ENCODE measurements around the gene SMC2. TPM values are rescaled to one million over a fixed set of nuclear protein-coding genes. Genes with fewer than 3 reads are reported as not detected.
A peak's percentile ranks its signal among the peaks of the same experiment; 100 is the strongest.

SMC2 gene
- total and polyA plus RNA-seq, 2 of the 13 experiments (the other 11 are each of a cell fraction or from before 2014, with no cell fraction given) = 5.6 to 36.7 TPM

DNA sequence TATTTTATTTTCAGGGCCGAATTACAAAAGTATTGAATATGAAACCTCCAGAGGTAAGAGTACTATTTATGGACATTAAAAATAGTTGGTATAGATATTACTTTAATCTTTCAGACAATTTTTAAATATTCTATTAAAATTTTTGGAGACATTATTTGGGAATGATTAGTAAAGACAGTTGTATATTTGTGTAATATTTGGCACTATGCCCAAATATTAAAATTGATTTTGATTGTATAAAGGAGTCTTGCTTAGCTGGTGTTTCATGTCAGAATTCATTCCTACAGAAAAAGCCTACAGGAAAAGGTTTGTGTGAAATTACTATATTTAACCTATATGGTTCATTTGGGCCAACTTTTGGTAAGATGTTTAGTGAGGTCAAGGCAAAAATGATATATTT lies 5.5 kb downstream of the SMC2 start (continued):
- TF ChIP-seq, protein P1, sequence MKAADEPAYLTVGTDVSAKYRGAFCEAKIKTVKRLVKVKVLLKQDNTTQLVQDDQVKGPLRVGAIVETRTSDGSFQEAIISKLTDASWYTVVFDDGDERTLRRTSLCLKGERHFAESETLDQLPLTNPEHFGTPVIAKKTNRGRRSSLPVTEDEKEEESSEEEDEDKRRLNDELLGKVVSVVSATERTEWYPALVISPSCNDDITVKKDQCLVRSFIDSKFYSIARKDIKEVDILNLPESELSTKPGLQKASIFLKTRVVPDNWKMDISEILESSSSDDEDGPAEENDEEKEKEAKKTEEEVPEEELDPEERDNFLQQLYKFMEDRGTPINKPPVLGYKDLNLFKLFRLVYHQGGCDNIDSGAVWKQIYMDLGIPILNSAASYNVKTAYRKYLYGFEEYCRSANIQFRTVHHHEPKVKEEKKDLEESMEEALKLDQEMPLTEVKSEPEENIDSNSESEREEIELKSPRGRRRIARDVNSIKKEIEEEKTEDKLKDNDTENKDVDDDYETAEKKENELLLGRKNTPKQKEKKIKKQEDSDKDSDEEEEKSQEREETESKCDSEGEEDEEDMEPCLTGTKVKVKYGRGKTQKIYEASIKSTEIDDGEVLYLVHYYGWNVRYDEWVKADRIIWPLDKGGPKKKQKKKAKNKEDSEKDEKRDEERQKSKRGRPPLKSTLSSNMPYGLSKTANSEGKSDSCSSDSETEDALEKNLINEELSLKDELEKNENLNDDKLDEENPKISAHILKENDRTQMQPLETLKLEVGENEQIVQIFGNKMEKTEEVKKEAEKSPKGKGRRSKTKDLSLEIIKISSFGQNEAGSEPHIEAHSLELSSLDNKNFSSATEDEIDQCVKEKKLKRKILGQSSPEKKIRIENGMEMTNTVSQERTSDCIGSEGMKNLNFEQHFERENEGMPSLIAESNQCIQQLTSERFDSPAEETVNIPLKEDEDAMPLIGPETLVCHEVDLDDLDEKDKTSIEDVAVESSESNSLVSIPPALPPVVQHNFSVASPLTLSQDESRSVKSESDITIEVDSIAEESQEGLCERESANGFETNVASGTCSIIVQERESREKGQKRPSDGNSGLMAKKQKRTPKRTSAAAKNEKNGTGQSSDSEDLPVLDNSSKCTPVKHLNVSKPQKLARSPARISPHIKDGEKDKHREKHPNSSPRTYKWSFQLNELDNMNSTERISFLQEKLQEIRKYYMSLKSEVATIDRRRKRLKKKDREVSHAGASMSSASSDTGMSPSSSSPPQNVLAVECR (CRISPR knock-in tag; IDR thresholded peaks at IDR 0.05; ENCODE audit: borderline replicate concordance) = no peak

DNA sequence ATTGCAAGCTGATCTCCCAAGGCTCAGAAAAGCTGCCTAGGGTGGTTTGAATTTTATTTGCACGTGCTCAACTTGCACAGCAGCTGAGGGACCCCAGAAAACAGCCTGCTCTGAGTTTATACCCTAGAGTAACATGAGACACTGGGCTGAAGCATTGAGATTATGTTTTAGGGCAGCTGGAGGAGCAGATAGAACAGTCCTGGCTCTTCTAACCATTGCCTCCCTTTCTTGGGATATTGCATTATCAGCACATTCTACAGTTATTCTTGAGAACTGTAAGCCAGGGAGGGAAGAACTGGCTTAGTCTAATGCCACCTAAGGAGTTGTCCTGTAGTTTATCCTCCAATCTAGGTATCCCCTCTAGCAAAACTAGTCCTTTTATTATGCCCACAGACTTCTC lies 10.3 kb downstream of the SMC2 start:
- ATAC-seq (no peak), FAIRE-seq (no peak), DNase-seq (ENCODE audit: low spot score) (no peak)
- TF ChIP-seq, protein P2, sequence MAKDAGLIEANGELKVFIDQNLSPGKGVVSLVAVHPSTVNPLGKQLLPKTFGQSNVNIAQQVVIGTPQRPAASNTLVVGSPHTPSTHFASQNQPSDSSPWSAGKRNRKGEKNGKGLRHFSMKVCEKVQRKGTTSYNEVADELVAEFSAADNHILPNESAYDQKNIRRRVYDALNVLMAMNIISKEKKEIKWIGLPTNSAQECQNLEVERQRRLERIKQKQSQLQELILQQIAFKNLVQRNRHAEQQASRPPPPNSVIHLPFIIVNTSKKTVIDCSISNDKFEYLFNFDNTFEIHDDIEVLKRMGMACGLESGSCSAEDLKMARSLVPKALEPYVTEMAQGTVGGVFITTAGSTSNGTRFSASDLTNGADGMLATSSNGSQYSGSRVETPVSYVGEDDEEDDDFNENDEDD (CRISPR knock-in tag; IDR thresholded peaks at IDR 0.05; ENCODE audit: borderline replicate concordance) = no peak
- TF ChIP-seq MAFK (conservative IDR thresholded peaks at IDR 0.05 in 1 of 2, IDR thresholded peaks at IDR 0.05 in 1 of 2; ENCODE audit: low read length in 2 of 2) (peak; percentile 79 to 86), ZNF788 (CRISPR knock-in tag; IDR thresholded peaks at IDR 0.05; ENCODE audit: borderline replicate concordance) (no peak), MAFF (IDR thresholded peaks at IDR 0.05; ENCODE audit: low read depth, low read length) (peak; percentile 78), SP5 (CRISPR knock-in tag; IDR thresholded peaks at IDR 0.05; ENCODE audit: borderline replicate concordance, low read depth) (no peak)
- intact Hi-C loops (cut with micrococcal nuclease; ENCODE audit: unreplicated experiment) = no loop called here
- in situ Hi-C loops (cut with HindIII; ENCODE audit: extremely low pct_ligation_motif_present, low pct_unique_long_range_greater_than_20kb) = no loop called here
- Histone ChIP-seq H3K9me3 (ENCODE audit: low read length) (no peaks in the 10 kb centered on the region), H3K36me3 (replicated peaks in 1 of 2; ENCODE audit: control insufficient read depth in 1 of 2, insufficient read depth in 2 of 2, low read length in 2 of 2) (peaks cover 5 to 61% of the 10 kb centered on the region in 2 experiments; a peak in 4 of 5 replicates), H3K4me3 (replicated peaks in 1 of 3; ENCODE audit: insufficient read depth in 1 of 3, low read depth in 2 of 3, low read length in 3 of 3) (no peak overlapping the region), H3K27ac (ENCODE audit: extremely low read length, insufficient read depth, low read length) (no peak overlapping the region), H4K20me1 (ENCODE audit: insufficient read depth, low read length) (no peaks in the 10 kb centered on the region), H3K79me2 (ENCODE audit: insufficient read depth, low read length) (no peaks in the 10 kb centered on the region), H2AFZ (ENCODE audit: low read length) (no peak overlapping the region), H3K4me2 (ENCODE audit: low read depth, low read length) (no peak overlapping the region), H3K4me1 (ENCODE audit: insufficient read depth, low read length) (no peaks in the 10 kb centered on the region), H3K27me3 (ENCODE audit: control insufficient read depth in 1 of 2, insufficient read depth in 2 of 2, low read length in 2 of 2) (no peaks in the 10 kb centered on the region), H3K9ac (ENCODE audit: insufficient read depth, low read depth, low read length) (no peak overlapping the region)
- BruUV-seq (replicated peaks) = no TSS peak
- ChIA-PET CTCF (ENCODE audit: low intra/inter-chr PET ratio, low total read pairs) (no interaction called here), POLR2A (no interaction called here)
- 0% methylated on average over 1 of the region's 1 CpG for WGBS (ENCODE audit: low lambda C conversion rate)

Data from HepG2 (cell line).